HG03039 (cell line): ENCODE results near the gene SLC22A15.
"Not testable (repeated sequence)": the region's sequence is repeated elsewhere in the genome, so short reads cannot be mapped to it uniquely, and the experiment has no call there.

Source experiments
- ATAC-seq: cut with Tn5 transposase; IDR thresholded peaks from one replicate; pipeline ENCODE4 v1.9.1; 2021; ENCODE audit warnings: mild to moderate bottlenecking, moderate library complexity; ENCODE audit not compliant: unreplicated experiment

SLC22A15 gene

GRCh38 chr1:115980998-115981993 is 5.0 kb downstream of the SLC22A15 start:
- ATAC-seq = no peak

GRCh38 chr1:115982400-115982799 is 6.1 kb downstream of the SLC22A15 start:
- no peak for ATAC-seq

DNA sequence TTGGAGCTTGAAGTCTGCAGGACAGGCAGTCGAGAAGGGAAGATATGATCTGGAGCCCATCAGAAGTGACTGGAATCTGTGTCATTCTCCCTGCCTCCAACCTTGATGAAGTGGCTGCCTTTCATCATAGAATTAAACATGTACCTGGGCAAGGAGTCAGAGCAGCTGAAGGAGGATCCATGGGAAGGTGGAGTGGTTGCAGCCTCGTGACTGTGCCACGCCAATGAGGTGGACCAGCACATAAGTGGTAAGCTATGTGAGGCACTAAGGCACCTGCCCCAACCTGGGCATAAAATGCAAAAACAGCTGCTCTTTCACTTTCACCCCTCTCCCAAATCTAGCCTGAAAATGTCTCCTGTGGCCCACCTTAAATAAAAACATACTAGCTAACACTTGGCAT is 7.3 kb downstream of the SLC22A15 start:
- no peak for ATAC-seq

DNA sequence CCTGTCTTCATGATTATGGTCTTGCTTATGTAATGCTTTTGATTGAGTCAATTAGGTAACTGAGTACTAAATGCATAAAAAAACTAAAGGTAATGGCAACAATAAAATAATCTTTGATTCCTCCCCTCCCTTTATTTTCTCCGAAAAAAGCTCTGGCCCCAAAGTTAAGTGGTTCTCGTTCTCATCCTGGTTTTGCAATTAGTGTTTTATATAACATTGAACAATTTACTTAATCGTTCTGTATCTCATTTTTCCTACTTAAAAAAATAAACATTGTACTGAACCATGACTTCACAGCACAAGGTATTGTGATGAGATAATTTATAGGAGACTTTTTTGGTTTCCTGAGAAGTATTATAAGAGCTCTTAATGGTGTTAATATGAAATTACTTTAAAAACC is 11.3 kb downstream of the SLC22A15 start:
- ATAC-seq = no peak

- no peak for ATAC-seq
These were observed 12.6 kb downstream of the SLC22A15 start for GRCh38 chr1:115988953-115989352.

DNA sequence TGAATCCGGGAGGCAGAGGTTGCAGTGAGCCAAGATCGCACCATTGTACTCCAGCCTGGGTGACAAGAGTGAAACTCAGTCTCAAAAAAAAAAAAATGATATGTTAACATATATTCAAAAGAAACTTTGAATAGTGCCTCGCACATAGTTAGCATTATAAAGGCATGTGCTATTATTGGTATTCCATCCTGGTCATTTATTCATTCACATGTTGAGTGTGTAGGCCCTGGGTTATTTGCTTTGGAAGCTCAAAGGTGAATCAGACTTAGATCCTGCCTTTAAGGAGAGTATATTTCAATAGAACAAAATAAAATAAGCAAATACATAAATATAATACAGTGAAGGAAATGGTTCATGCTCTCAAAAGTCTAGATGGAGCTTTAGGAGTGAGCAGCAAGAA is 13.4 kb downstream of the SLC22A15 start:
- ATAC-seq = no peak

DNA sequence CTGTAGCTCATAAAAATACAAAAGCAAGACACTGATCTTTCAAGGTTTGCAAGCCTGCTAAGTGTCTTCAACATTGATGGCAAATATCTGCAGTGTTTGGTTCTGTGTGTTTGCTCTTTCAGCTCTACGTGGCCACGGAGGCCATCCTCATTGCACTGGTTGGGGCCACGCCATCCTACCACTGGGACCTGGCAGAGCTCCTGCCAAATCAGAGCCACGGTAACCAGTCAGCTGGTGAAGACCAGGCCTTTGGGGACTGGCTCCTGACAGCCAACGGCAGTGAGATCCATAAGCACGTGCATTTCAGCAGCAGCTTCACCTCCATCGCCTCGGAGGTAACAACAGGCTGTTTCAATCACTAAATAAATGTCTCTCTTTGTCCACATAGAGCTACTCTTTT is 15.6 kb downstream of the SLC22A15 start:
- no peak for ATAC-seq

DNA sequence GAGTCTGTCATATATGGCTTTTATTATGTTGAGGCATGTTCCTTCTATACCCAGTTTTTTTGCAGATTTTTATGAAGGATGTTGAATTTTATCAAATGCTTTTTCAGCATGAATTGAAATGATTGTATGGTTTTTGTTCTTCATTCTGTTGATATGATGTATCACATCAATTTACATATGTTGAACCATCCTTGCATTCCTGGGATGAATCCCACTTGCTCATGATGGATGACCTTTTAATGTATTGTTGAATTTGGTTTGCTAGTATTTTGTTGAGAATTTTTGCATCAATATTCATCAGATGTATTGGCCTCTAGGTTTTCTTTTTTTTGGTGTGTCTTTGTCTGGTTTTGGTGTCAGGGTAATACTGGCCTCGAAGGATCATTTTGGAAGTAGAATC is 21.6 kb downstream of the SLC22A15 start:
- not testable (repeated sequence) for ATAC-seq

GRCh38 chr1:116001739-116002487 is 25.6 kb downstream of the SLC22A15 start:
- ATAC-seq = no peak

DNA sequence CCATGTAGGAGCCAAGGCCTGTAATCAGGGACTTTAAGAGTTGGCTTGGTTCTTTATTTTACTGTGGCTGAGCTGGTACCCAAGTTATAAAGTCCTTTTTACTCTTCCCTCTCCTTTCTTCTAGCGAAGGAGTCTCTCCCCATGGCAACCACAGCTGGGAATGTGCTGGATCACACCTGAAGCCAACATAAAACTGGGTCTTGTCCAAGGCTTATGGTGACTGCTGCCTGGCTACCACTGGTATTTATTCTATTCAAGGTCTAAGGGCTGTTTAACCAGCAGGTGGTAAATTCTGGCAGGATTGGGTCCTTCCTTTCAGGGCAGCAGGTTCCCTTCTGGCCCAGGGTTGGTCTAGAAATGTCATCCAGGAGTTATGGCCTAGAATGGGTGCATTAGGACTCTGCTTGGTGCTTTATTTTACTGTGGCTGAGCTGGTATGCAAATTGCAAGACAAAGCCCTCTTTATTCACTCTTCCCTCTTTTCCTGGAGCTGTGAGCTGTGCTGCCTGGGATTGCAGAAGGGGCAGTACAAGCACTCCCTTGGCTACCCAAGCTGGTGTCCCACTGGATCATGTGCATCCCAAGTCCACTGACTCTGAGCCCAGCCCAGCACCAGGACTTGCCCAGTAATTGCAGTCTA is 26.6 kb downstream of the SLC22A15 start:
- ATAC-seq = no peak

DNA sequence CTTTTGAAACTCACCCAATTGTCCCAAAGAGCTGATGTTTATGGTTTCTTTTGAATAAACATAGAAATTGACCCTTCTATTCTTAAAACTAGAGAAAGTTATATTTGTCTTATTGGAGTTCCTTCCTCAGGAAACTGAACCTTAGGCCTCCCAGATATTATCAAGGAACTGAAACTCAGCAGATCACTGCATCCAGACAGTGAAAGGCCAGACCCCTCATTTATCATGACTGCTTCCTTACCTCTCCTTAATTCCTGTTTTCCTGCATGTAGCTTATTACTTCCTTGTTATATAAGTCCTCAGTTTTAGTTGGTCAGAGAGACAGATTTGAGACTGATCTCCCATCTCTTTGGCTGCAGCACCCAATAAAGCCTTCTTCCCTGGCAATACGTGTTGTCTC is 27.5 kb downstream of the SLC22A15 start:
- no peak for ATAC-seq

GRCh38 chr1:116006486-116006964 is 30.2 kb downstream of the SLC22A15 start:
- ATAC-seq = peak; percentile 90

DNA sequence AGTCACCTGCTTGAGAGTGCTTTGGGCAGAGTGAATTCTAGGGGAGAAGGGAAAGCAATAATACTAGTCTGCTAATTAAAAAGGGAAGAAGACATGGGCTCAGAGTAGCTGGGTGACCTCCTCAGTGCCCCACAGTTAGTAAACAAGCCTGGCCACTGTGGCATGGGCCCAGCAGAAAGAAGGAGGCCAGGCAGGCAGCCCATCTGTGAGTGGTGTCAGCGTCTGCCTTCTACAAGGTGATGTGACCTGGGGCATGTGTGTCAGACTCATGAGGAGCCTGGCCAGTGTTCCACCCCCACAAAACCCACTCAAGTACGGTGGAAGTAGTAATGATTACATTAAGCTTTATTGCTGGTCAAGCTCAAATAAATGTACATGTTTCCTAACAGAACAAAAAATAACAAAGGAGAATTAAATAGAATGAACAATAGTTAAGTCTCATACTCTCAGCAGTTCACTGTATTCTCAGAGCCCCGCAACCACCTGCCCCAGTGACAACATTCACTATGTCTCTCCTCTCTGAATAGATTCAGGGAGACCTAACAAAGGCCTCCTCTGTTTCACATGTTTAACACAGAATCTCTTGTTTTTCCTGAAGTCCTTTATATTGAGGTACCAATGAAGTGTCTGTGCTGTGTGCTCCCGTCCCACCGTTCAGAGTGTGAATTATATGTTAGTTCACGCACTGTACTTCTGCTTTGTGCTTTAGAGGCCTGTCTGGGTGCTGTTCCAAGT is 32.5 kb downstream of the SLC22A15 start:
- ATAC-seq = no peak

- ATAC-seq = no peak
These were observed 36.4 kb downstream of the SLC22A15 start for GRCh38 chr1:116012716-116013115.

DNA sequence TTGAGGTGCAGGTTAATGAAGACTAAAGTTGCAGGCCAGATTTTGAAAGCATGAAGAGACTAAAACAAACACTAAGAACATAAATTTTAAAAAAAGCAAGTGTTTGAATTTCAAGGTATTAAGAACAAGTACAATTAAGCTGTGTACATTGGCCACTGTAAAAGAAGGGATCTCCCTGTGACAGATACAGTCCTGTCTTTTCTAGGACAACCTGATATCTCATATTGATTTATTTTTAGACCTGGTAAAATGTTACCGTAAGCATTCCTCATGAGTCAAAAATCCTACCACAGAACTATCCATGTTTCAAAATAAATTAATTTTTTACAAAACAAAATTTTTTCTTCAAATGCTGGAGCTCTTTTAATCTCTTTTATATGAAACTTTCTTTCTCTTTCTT is 39.4 kb downstream of the SLC22A15 start:
- ATAC-seq = no peak

GRCh38 chr1:116018007-116018406 is 41.7 kb downstream of the SLC22A15 start:
- ATAC-seq = no peak

- ATAC-seq = no peak
These were observed 43.4 kb downstream of the SLC22A15 start for GRCh38 chr1:116019653-116020253.

DNA sequence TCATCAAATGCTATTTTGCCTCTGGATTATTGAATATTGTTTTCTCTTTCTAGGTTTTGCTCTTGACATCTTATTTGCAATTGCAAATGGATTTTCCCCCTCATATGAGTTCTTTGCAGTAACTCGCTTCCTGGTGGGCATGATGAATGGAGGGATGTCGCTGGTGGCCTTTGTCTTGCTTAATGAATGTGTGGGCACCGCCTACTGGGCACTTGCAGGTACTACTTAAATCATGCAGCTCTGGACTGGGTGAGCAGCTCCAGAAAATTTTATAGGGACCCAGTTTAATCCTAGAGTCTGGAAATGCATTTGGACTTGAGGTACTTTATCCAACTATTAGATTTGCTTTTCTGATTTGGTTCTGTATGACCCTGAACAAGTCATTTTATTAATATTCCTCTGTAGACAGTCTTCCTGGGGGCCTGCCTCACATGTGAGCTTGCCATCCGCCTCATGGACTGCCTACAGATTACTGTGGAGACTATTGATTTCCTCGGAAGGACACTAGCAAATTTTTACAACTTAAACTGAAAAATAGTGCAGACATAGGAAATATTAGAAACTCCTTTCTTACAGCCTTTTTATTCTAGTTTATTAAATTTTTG is 44.5 kb downstream of the SLC22A15 start:
- ATAC-seq = peak; percentile 62

- no peak for ATAC-seq
These were observed 48.3 kb downstream of the SLC22A15 start for GRCh38 chr1:116024626-116025025.

DNA sequence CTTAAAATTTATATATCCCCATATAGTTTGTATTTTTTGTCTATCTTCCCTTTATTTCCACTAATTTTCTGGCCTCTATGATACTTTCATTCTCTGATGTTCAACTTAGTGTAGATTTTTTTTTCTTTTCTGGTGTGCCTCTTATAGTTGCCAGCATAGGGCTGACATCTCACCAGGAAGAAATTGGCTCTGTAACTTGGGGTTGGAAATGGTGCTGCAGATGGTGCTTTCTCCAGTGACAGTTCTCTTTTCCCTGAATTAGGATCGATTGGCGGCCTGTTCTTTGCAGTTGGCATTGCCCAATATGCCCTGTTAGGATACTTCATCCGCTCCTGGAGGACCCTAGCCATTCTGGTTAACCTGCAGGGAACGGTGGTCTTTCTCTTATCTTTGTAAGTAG is 50.3 kb downstream of the SLC22A15 start:
- ATAC-seq = no peak
